Measurements from ENCODE around the gene SH3PXD2A.

Gene SH3PXD2A

DNA sequence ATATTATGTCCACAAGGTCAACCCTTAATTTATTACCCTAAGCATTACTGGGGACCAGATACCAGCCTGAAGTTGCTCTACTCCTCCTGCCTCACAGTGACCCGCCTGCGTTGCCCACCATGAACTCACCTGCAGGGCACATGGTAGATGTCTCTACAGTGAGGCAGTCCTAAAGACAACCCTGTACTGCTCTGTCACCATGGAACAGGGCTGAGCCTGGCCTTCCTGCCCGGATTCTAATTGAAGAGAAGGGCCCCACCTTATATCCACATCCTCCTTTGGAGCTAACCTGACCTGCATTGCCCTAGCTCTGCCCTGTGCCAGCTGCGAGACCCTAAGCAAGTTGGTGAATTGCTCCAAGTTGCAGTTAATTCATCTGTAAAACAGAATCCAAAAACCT is 4.1 kb downstream of the SH3PXD2A start:
- POLR2A ChIA-PET, result interaction anchor here (0.6 kb wide), 1 partner anchor 184 kb away, joined by 3 read pairs; no protein-coding TSS in a partner anchor
- Histone ChIP-seq H3K4me3 (ENCODE audit: control insufficient read depth in 1 of 7, extremely low read depth in 1 of 7, insufficient read depth in 4 of 7, low read depth in 2 of 7, low read length in 6 of 7) (no peak overlapping the region), H3K4me1 (ENCODE audit: control extremely low read depth in 1 of 4, control insufficient read depth in 4 of 4, insufficient read depth in 4 of 4, low read length in 3 of 4) (peaks cover 0 to 59% (median 26%) of the 10 kb centered on the region in 4 experiments), H3K9me3 (ENCODE audit: control extremely low read depth in 1 of 5, control insufficient read depth in 4 of 5, insufficient read depth in 2 of 5, low read depth in 1 of 5, low read length in 4 of 5) (no peaks in the 10 kb centered on the region), H3K36me3 (ENCODE audit: control insufficient read depth in 4 of 4, insufficient read depth in 4 of 4, low read length in 3 of 4) (no peaks in the 10 kb centered on the region), H3K27me3 (replicated peaks in 2 of 5; ENCODE audit: control insufficient read depth in 4 of 5, insufficient read depth in 5 of 5, low read length in 4 of 5) (peaks cover 0 to 22% (median 8%) of the 10 kb centered on the region in 5 experiments), H3K27ac (ENCODE audit: insufficient read depth in 1 of 2, low read depth in 1 of 2, low read length in 2 of 2, poor library complexity in 1 of 2, severe bottlenecking in 2 of 2) (no peak overlapping the region)
- WGBS (ENCODE audit: insufficient coverage), result 100% methylated on average over 4 of the region's 4 CpGs
- DNase-seq, result no peak
- CTCF ChIA-PET, result interaction anchor here (0.9 to 5.5 kb wide), 5 partner anchors 11 to 139 kb away, joined by 3 to 55 read pairs (median 3); no protein-coding TSS in a partner anchor

DNA sequence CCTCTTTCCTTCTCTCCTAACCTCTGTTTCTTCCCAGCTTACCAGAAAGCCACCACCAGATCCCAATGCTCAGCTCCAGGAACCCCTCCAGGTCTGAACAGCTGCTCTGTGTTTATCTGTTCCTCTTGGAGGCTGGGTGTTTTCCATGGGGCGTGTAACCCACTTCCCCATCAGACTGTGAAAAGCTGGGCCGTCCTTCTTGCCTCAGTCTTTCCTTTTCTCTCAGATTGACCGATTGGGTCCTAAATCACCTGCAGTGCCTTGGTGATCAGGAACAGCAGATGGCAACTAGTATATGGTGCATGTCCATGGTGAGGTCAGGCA is 4.8 kb downstream of the SH3PXD2A start:
- DNase-seq, result no peak
- Histone ChIP-seq H3K9me3 (ENCODE audit: control extremely low read depth in 1 of 5, control insufficient read depth in 4 of 5, insufficient read depth in 2 of 5, low read depth in 1 of 5, low read length in 4 of 5) (no peaks in the 10 kb centered on the region), H3K27me3 (replicated peaks in 2 of 5; ENCODE audit: control insufficient read depth in 4 of 5, insufficient read depth in 5 of 5, low read length in 4 of 5) (peaks cover 0 to 16% (median 8%) of the 10 kb centered on the region in 5 experiments), H3K4me1 (ENCODE audit: control extremely low read depth in 1 of 4, control insufficient read depth in 4 of 4, insufficient read depth in 4 of 4, low read length in 3 of 4) (peaks cover 4 to 60% (median 28%) of the 10 kb centered on the region in 4 experiments), H3K4me3 (ENCODE audit: control insufficient read depth in 1 of 7, extremely low read depth in 1 of 7, insufficient read depth in 4 of 7, low read depth in 2 of 7, low read length in 6 of 7) (no peak overlapping the region), H3K27ac (ENCODE audit: insufficient read depth in 1 of 2, low read depth in 1 of 2, low read length in 2 of 2, poor library complexity in 1 of 2, severe bottlenecking in 2 of 2) (no peak overlapping the region), H3K36me3 (ENCODE audit: control insufficient read depth in 4 of 4, insufficient read depth in 4 of 4, low read length in 3 of 4) (no peaks in the 10 kb centered on the region)
- WGBS (ENCODE audit: insufficient coverage), result 89% methylated on average over 3 of the region's 3 CpGs
- ChIA-PET POLR2A (no interaction called here), CTCF (interaction anchor here (1.1 to 5.5 kb wide), 2 partner anchors 11 to 138 kb away, joined by 3 to 55 read pairs; no protein-coding TSS in a partner anchor)

DNA sequence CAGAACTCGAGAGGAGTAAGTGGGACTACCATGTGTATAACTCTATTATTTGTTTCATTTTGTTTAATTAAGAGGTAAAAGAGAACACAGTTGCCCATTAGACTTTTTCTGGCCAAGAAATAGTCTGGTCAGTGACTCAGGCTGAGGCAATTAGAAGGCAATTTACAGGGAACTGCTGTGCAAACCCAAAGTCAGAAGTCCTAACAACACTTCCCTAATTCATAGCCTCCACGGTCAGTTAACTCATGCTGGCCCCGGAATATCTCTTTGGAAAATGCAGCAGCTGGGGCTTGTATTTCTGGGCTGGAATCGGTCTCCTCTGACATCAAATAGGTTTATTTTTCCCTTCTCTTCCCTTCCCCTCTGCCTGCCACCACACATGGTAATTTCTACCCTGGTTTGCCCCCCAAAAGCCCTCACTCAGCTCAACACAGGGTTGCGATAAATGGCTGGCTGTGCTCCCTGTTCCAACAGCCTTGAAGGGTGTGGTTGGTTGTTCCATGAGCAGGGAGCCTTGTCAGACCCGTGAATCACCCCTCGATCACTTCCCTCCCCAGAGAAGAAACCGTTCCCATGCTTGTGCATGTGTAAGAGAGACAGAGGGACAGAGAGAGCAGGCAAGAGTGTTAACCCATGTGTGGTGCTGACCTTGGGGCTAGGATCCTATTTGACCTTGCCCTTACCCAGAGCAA is 5.3 kb downstream of the SH3PXD2A start:
- Histone ChIP-seq H3K4me3 (ENCODE audit: control insufficient read depth in 1 of 7, extremely low read depth in 1 of 7, insufficient read depth in 4 of 7, low read depth in 2 of 7, low read length in 6 of 7) (no peak overlapping the region), H3K4me1 (ENCODE audit: control extremely low read depth in 1 of 4, control insufficient read depth in 4 of 4, insufficient read depth in 4 of 4, low read length in 3 of 4) (peaks cover 4 to 60% (median 29%) of the 10 kb centered on the region in 4 experiments), H3K27me3 (replicated peaks in 2 of 5; ENCODE audit: control insufficient read depth in 4 of 5, insufficient read depth in 5 of 5, low read length in 4 of 5) (peaks cover 0 to 14% (median 8%) of the 10 kb centered on the region in 5 experiments), H3K9me3 (ENCODE audit: control extremely low read depth in 1 of 5, control insufficient read depth in 4 of 5, insufficient read depth in 2 of 5, low read depth in 1 of 5, low read length in 4 of 5) (no peaks in the 10 kb centered on the region), H3K27ac (ENCODE audit: insufficient read depth in 1 of 2, low read depth in 1 of 2, low read length in 2 of 2, poor library complexity in 1 of 2, severe bottlenecking in 2 of 2) (no peak overlapping the region), H3K36me3 (ENCODE audit: control insufficient read depth in 4 of 4, insufficient read depth in 4 of 4, low read length in 3 of 4) (no peaks in the 10 kb centered on the region)
- 63% methylated on average over 5 of the region's 8 CpGs for WGBS (ENCODE audit: insufficient coverage)
- ChIA-PET POLR2A (no interaction called here), CTCF (interaction anchor here (1.1 to 5.5 kb wide), 2 partner anchors 11 to 137 kb away, joined by 3 to 55 read pairs; no protein-coding TSS in a partner anchor)
- DNase-seq, result no peak

DNA sequence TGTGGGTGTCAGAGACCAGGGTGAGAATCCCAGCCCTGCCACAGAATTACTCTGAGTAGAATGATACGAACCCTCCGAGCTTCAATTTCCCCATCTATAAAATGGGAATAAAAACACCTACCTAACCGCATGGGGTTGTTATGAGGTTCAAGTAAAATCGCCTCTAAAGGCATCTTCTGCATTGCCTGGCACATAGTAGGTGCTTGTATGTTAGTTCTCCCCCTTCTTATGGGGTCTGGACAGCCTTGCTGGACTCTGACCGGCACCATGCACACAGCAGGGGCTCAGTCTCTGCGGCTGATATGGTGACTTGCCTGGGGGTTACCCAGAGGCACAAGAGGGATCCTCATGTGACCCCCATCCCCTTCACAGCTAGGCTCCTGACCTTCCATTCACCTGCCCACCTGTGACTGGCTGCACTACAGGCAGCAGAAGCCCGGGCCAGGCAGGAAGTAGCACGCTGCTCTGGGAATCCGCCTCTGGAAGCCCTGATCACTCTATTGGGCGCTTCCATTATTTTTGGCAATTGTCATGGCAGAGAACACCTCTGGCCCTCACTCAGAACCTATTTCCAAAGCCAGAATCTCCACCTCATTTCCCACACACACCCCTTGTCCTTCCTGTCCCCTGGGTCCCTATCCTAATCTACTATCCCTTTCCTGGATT is 6.0 kb downstream of the SH3PXD2A start:
- no peak overlapping the region for H3K27ac ChIP-seq (ENCODE audit: insufficient read depth in 1 of 2, low read depth in 1 of 2, low read length in 2 of 2, poor library complexity in 1 of 2, severe bottlenecking in 2 of 2)
- H3K4me3 ChIP-seq (ENCODE audit: control insufficient read depth in 1 of 7, extremely low read depth in 1 of 7, insufficient read depth in 4 of 7, low read depth in 2 of 7, low read length in 6 of 7), result no peak overlapping the region
- no peak for DNase-seq
- WGBS (ENCODE audit: insufficient coverage), result 98% methylated on average over 6 of the region's 10 CpGs
- H3K27me3 ChIP-seq (replicated peaks in 2 of 5; ENCODE audit: control insufficient read depth in 4 of 5, insufficient read depth in 5 of 5, low read length in 4 of 5), result peaks cover 0 to 8% (median 8%) of the 10 kb centered on the region in 5 experiments
- no peaks in the 10 kb centered on the region for H3K36me3 ChIP-seq (ENCODE audit: control insufficient read depth in 4 of 4, insufficient read depth in 4 of 4, low read length in 3 of 4)
- no peaks in the 10 kb centered on the region for H3K9me3 ChIP-seq (ENCODE audit: control extremely low read depth in 1 of 5, control insufficient read depth in 4 of 5, insufficient read depth in 2 of 5, low read depth in 1 of 5, low read length in 4 of 5)
- ChIA-PET CTCF (interaction anchor here (0.8 to 2.0 kb wide), 11 partner anchors 8 to 142 kb away, joined by 3 to 13 read pairs (median 3); no protein-coding TSS in a partner anchor), POLR2A (no interaction called here)
- H3K4me1 ChIP-seq (ENCODE audit: control extremely low read depth in 1 of 4, control insufficient read depth in 4 of 4, insufficient read depth in 4 of 4, low read length in 3 of 4), result peaks cover 4 to 57% (median 22%) of the 10 kb centered on the region in 4 experiments

DNA sequence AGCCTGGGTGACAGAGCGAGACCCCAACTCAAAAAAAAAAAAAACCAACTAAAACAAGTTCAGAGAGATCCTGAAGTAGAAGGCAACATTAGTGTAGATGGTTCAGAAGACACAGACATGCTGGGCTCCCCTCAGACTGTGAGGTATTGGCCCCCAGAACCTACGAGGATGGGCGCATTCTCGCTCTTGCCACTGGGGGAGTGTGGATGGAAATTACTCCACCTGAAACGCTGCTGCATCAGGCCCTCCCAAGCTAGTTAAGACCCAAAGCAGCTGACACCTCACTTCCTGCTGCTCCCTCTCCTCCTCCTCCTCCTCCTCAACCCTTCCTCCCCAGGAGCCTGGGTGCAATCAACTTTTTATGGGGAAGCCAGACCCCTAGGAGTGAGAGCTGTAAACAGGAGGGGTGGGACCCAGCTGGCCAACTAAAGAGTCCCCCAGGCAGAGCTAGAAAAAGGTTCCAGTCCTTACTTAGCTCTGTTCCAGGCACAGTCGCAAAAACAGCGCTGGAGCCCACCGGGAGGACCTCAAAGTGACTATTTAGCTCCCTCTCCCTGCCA is 7.4 kb downstream of the SH3PXD2A start:
- ChIA-PET POLR2A (no interaction called here), CTCF (interaction anchor here (0.8 to 2.3 kb wide), 18 partner anchors 8 to 140 kb away, joined by 3 to 13 read pairs (median 4); no protein-coding TSS in a partner anchor)
- DNase-seq, result peak in 2 of 3 donors; percentile 51 to 52
- H3K36me3 ChIP-seq (ENCODE audit: control insufficient read depth in 4 of 4, insufficient read depth in 4 of 4, low read length in 3 of 4), result no peaks in the 10 kb centered on the region
- H3K27me3 ChIP-seq (replicated peaks in 2 of 5; ENCODE audit: control insufficient read depth in 4 of 5, insufficient read depth in 5 of 5, low read length in 4 of 5), result no peaks in the 10 kb centered on the region
- 73% methylated on average over 4 of the region's 8 CpGs for WGBS (ENCODE audit: insufficient coverage)
- no peak overlapping the region for H3K27ac ChIP-seq (ENCODE audit: insufficient read depth in 1 of 2, low read depth in 1 of 2, low read length in 2 of 2, poor library complexity in 1 of 2, severe bottlenecking in 2 of 2)
- H3K4me3 ChIP-seq (ENCODE audit: control insufficient read depth in 1 of 7, extremely low read depth in 1 of 7, insufficient read depth in 4 of 7, low read depth in 2 of 7, low read length in 6 of 7), result no peak overlapping the region
- H3K4me1 ChIP-seq (ENCODE audit: control extremely low read depth in 1 of 4, control insufficient read depth in 4 of 4, insufficient read depth in 4 of 4, low read length in 3 of 4), result peaks cover 4 to 54% (median 18%) of the 10 kb centered on the region in 4 experiments
- H3K9me3 ChIP-seq (ENCODE audit: control extremely low read depth in 1 of 5, control insufficient read depth in 4 of 5, insufficient read depth in 2 of 5, low read depth in 1 of 5, low read length in 4 of 5), result no peaks in the 10 kb centered on the region

DNA sequence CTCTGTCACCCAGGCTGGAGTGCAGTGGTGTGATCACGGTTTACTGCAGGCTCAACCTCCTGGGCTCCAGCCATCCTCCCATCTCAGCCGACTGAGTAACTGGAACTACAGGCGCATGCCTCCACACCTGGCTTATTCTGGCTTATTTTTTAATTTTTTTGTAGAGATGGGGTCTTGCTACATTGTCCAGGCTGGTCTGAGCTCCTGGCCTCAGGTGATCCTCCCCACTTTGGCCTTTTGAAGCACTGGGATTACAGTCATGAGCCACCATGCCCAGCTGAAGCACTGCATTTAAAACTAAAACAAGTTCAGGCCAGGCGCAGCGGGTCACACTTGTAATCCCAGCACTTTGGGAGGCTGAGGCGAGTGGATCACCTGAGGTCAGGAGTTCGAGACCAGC is 8.0 kb downstream of the SH3PXD2A start:
- Histone ChIP-seq H3K4me3 (ENCODE audit: control insufficient read depth in 1 of 7, extremely low read depth in 1 of 7, insufficient read depth in 4 of 7, low read depth in 2 of 7, low read length in 6 of 7) (no peak overlapping the region), H3K27me3 (replicated peaks in 2 of 5; ENCODE audit: control insufficient read depth in 4 of 5, insufficient read depth in 5 of 5, low read length in 4 of 5) (no peaks in the 10 kb centered on the region), H3K4me1 (ENCODE audit: control extremely low read depth in 1 of 4, control insufficient read depth in 4 of 4, insufficient read depth in 4 of 4, low read length in 3 of 4) (peaks cover 4 to 47% (median 18%) of the 10 kb centered on the region in 4 experiments), H3K27ac (ENCODE audit: insufficient read depth in 1 of 2, low read depth in 1 of 2, low read length in 2 of 2, poor library complexity in 1 of 2, severe bottlenecking in 2 of 2) (no peak overlapping the region), H3K9me3 (ENCODE audit: control extremely low read depth in 1 of 5, control insufficient read depth in 4 of 5, insufficient read depth in 2 of 5, low read depth in 1 of 5, low read length in 4 of 5) (no peaks in the 10 kb centered on the region), H3K36me3 (ENCODE audit: control insufficient read depth in 4 of 4, insufficient read depth in 4 of 4, low read length in 3 of 4) (no peaks in the 10 kb centered on the region)
- WGBS (ENCODE audit: insufficient coverage), result no CpG with 5 or more reads among the region's 7 CpGs
- no peak for DNase-seq
- POLR2A ChIA-PET, result no interaction called here
- CTCF ChIA-PET, result interaction anchor here (1.1 to 2.3 kb wide), 10 partner anchors 10 to 130 kb away, joined by 3 to 13 read pairs (median 6); no protein-coding TSS in a partner anchor

Data from common myeloid progenitor, CD34-positive (primary cell).